GM04504 (cell line): ENCODE data around the gene CPNE5.

Source experiments
- DNase-seq: peaks from one replicate; pipeline ENCODE4 v3.0.0-alpha.2; 2012; ENCODE audit warnings: low read depth

Gene CPNE5

GRCh38 chr6:36834576-36835341, 4.5 kb downstream of the CPNE5 start:
- no peak for DNase-seq

GRCh38 chr6:36833182-36833789, 6.0 kb downstream of the CPNE5 start:
- DNase-seq = no peak

- no peak for DNase-seq
Measured at GRCh38 chr6:36832313-36832712, 6.9 kb downstream of the CPNE5 start.

- no peak for DNase-seq
Measured at GRCh38 chr6:36830577-36830976, 8.7 kb downstream of the CPNE5 start.

GRCh38 chr6:36829919-36830544, 9.2 kb downstream of the CPNE5 start:
- no peak for DNase-seq

GRCh38 chr6:36827261-36828079, 11.8 kb downstream of the CPNE5 start:
- no peak for DNase-seq

GRCh38 chr6:36826520-36827227, 12.6 kb downstream of the CPNE5 start:
- DNase-seq = no peak

- DNase-seq = no peak
Measured at GRCh38 chr6:36825994-36826393, 13.2 kb downstream of the CPNE5 start.

- no peak for DNase-seq
Measured at GRCh38 chr6:36825452-36825851, 13.8 kb downstream of the CPNE5 start.

- no peak for DNase-seq
Measured at GRCh38 chr6:36824253-36824652, 15.0 kb downstream of the CPNE5 start.

GRCh38 chr6:36823421-36824096, 15.7 kb downstream of the CPNE5 start:
- no peak for DNase-seq

GRCh38 chr6:36822506-36823269, 16.6 kb downstream of the CPNE5 start:
- DNase-seq = no peak

GRCh38 chr6:36821581-36822335, 17.5 kb downstream of the CPNE5 start:
- DNase-seq = no peak

- DNase-seq = peak; percentile 23
Measured at GRCh38 chr6:36820700-36821580, 18.3 kb downstream of the CPNE5 start.

- no peak for DNase-seq
Measured at GRCh38 chr6:36818756-36819155, 20.5 kb downstream of the CPNE5 start.

GRCh38 chr6:36817847-36818246, 21.4 kb downstream of the CPNE5 start:
- no peak for DNase-seq

- DNase-seq = no peak
Measured at GRCh38 chr6:36817176-36817817, 21.9 kb downstream of the CPNE5 start.
